HepG2 (cell line): Measurements from ENCODE around the gene POLR1C. TPM values are rescaled to one million over a fixed set of nuclear protein-coding genes. Genes with fewer than 3 reads are reported as not detected.

ENCODE experiments used
- BORCS8-MEF2B ChIP-seq: sonication (generic); formaldehyde crosslinking; IDR thresholded peaks from 2 replicates; pipeline ENCODE4 v1.8.0; 2022; ENCODE audit warnings: mild to moderate bottlenecking, missing genetic modification reagents
- CCDC6 ChIP-seq: sonication (generic); formaldehyde crosslinking; IDR thresholded peaks from 2 replicates; pipeline ENCODE4 v1.8.1; 2022; ENCODE audit warnings: mild to moderate bottlenecking, missing genetic modification reagents, moderate library complexity
- EED ChIP-seq: sonication (generic); formaldehyde crosslinking; IDR thresholded peaks from 2 replicates; pipeline ENCODE4 v1.5.0; 2020; ENCODE audit warnings: mild to moderate bottlenecking, missing genetic modification reagents
- JDP2 ChIP-seq: sonication (generic); formaldehyde crosslinking; IDR thresholded peaks from 2 replicates; pipeline ENCODE4 v1.8.1; 2022; ENCODE audit warnings: missing genetic modification reagents, borderline replicate concordance
- MBD4 ChIP-seq: IDR thresholded peaks from 2 replicates; pipeline ENCODE4 v1.6.1; 2012; ENCODE audit warnings: low read length, inconsistent platforms, borderline replicate concordance
- MIER3 ChIP-seq: IDR thresholded peaks from 2 replicates; pipeline ENCODE4 v1.6.1; 2016; ENCODE audit warnings: missing compliant biosample characterization, borderline replicate concordance
- MYNN ChIP-seq: sonication (generic); formaldehyde crosslinking; IDR thresholded peaks from 2 replicates; pipeline ENCODE4 v1.4.0; 2020; ENCODE audit warnings: mild to moderate bottlenecking, low read depth, missing genetic modification reagents
- NCOR1 ChIP-seq: fragments of 200-600 bp; sonication (generic); IDR thresholded peaks from 2 replicates; pipeline ENCODE4 v1.7.0; 2017; ENCODE audit warnings: antibody characterized with exemption, low read length, borderline replicate concordance
- NFRKB ChIP-seq: fragments of 450-650 bp; IDR thresholded peaks from 2 replicates; pipeline ENCODE4 v1.6.1; 2017
- NR1H2 ChIP-seq: sonication (generic); formaldehyde crosslinking; IDR thresholded peaks from 2 replicates; pipeline ENCODE4 v1.8.1; 2022; ENCODE audit warnings: low read depth, missing genetic modification reagents, borderline replicate concordance
- PHF8 ChIP-seq: sonication (generic); formaldehyde crosslinking; IDR thresholded peaks from 2 replicates; pipeline ENCODE4 v1.5.0; 2020; ENCODE audit warnings: missing genetic modification reagents
- PITX1 ChIP-seq: sonication (generic); formaldehyde crosslinking; IDR thresholded peaks from 2 replicates; pipeline ENCODE4 v1.5.1; 2020; ENCODE audit warnings: mild to moderate bottlenecking, missing genetic modification reagents
- ZFP1 ChIP-seq: IDR thresholded peaks from 2 replicates; pipeline ENCODE4 v1.6.1; 2016
- ZNF225 ChIP-seq: sonication (generic); formaldehyde crosslinking; IDR thresholded peaks from 2 replicates; pipeline ENCODE4 v1.4.0; 2020; ENCODE audit warnings: mild to moderate bottlenecking, missing genetic modification reagents
- ZNF317 ChIP-seq: sonication (generic); formaldehyde crosslinking; IDR thresholded peaks from 2 replicates; pipeline ENCODE4 v1.5.0; 2020; ENCODE audit warnings: mild to moderate bottlenecking, missing genetic modification reagents
- ZNF383 ChIP-seq: sonication (generic); formaldehyde crosslinking; IDR thresholded peaks from 2 replicates; pipeline ENCODE4 v1.4.0; 2020; ENCODE audit warnings: missing genetic modification reagents, mild to moderate bottlenecking, borderline replicate concordance
- ZNF724P ChIP-seq: sonication (generic); formaldehyde crosslinking; IDR thresholded peaks from 2 replicates; pipeline ENCODE4 v1.8.0; 2022; ENCODE audit warnings: missing genetic modification reagents, borderline replicate concordance
- ZNF749 ChIP-seq: sonication (generic); formaldehyde crosslinking; IDR thresholded peaks from 2 replicates; pipeline ENCODE4 v1.8.0; 2022; ENCODE audit warnings: mild to moderate bottlenecking, missing genetic modification reagents, moderate library complexity, borderline replicate concordance
- ZNF770 ChIP-seq: sonication (generic); formaldehyde crosslinking; IDR thresholded peaks from 2 replicates; pipeline ENCODE4 v1.5.0; 2020; ENCODE audit warnings: mild to moderate bottlenecking, missing genetic modification reagents
- polyA plus RNA-seq, 8 experiments: library from polyadenylated mRNA; depleted of rRNA in 3 of 8; stranded (reverse) in 7 of 8; unstranded in 1 of 8; fragments of >200 nt; fragmentation: Illumina TruSeq in 4 of 8; extraction: Trizol in 4 of 8; gene quantifications; 2 replicates each; pipeline versions ENCODE4 v1.2.1 to v1.2.3, GENCODE V29; 2011 to 2016; ENCODE audit warnings: low read depth in 4 of 8, missing spikeins in 1 of 8, mixed read lengths in 1 of 8; ENCODE audit not compliant: insufficient read depth in 1 of 8
- total RNA-seq, 5 experiments: library from RNA; depleted of rRNA; stranded (reverse); fragments of >200 nt; fragmentation: Illumina TruSeq; extraction: Trizol; gene quantifications; 2 replicates each; pipeline ENCODE4 v1.2.3, GENCODE V29; 2016; ENCODE audit warnings: low read depth in 1 of 5
- TF ChIP-seq, protein P1 (sequence below): IDR thresholded peaks from 2 replicates; pipeline ENCODE4 v1.6.1; 2016
- TF ChIP-seq, protein P2 (sequence below), 2 experiments: sonication (generic) in 1 of 2; formaldehyde crosslinking in 1 of 2; IDR thresholded peaks; 2 replicates each; pipeline versions ENCODE4 v1.4.0 to v1.6.1; 2018 to 2020; ENCODE audit warnings: missing genetic modification reagents in 2 of 2, borderline replicate concordance in 1 of 2, low read depth in 1 of 2, mild to moderate bottlenecking in 1 of 2, missing biosample characterization in 1 of 2
- TF ChIP-seq, protein P3 (sequence below): sonication (generic); formaldehyde crosslinking; IDR thresholded peaks from 2 replicates; pipeline ENCODE4 v1.8.1; 2023; ENCODE audit warnings: mild to moderate bottlenecking, missing genetic modification reagents

POLR1C gene
- total and polyA plus RNA-seq, 2 of the 13 experiments (the other 11 are each of a cell fraction or from before 2014, with no cell fraction given): 62.6 to 72.2 TPM

GRCh38 chr6:43509984-43510826 lies 6.7 kb upstream of the POLR1C start, which contains the start of gene LRRC73 (continued):
- TF ChIP-seq BORCS8-MEF2B (CRISPR knock-in tag): peak; percentile 88; the same call in 1 of the 2 replicates
- TF ChIP-seq EED (CRISPR knock-in tag): peak; percentile 82; the same call in 1 of the 2 replicates
- TF ChIP-seq MYNN (CRISPR knock-in tag): no peak
- peak; percentile 70 for TF ChIP-seq ZNF225
- TF ChIP-seq ZNF317 (CRISPR knock-in tag): no peak
- TF ChIP-seq, protein P1, sequence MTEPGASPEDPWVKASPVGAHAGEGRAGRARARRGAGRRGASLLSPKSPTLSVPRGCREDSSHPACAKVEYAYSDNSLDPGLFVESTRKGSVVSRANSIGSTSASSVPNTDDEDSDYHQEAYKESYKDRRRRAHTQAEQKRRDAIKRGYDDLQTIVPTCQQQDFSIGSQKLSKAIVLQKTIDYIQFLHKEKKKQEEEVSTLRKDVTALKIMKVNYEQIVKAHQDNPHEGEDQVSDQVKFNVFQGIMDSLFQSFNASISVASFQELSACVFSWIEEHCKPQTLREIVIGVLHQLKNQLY (CRISPR knock-in tag): no peak
- TF ChIP-seq, protein P2, sequence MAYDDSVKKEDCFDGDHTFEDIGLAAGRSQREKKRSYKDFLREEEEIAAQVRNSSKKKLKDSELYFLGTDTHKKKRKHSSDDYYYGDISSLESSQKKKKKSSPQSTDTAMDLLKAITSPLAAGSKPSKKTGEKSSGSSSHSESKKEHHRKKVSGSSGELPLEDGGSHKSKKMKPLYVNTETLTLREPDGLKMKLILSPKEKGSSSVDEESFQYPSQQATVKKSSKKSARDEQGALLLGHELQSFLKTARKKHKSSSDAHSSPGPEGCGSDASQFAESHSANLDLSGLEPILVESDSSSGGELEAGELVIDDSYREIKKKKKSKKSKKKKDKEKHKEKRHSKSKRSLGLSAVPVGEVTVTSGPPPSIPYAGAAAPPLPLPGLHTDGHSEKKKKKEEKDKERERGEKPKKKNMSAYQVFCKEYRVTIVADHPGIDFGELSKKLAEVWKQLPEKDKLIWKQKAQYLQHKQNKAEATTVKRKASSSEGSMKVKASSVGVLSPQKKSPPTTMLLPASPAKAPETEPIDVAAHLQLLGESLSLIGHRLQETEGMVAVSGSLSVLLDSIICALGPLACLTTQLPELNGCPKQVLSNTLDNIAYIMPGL (CRISPR knock-in tag; IDR thresholded peaks at IDR 0.05; ENCODE audit: borderline replicate concordance in 1 of 2, low read depth in 1 of 2): peak in 1 of 2 experiments; percentile 51; a peak in 2 of 4 replicates
- TF ChIP-seq PHF8 (CRISPR knock-in tag): no peak; the same call in 1 of the 2 replicates
- TF ChIP-seq NFRKB: no peak
- no peak for TF ChIP-seq ZFP1 (CRISPR knock-in tag)
- no peak for TF ChIP-seq ZNF770 (CRISPR knock-in tag)
- no peak for TF ChIP-seq NCOR1
- 0 out of 2 replicates have a peak, but pooled peaks have one; percentile 8 for TF ChIP-seq ZNF749 (CRISPR knock-in tag)
- TF ChIP-seq ZNF724P (CRISPR knock-in tag): no peak; the same call in 1 of the 2 replicates
- TF ChIP-seq CCDC6 (CRISPR knock-in tag): peak; percentile 51; the same call in 1 of the 2 replicates
- TF ChIP-seq NR1H2 (CRISPR knock-in tag): no peak
- no peak for TF ChIP-seq MIER3 (CRISPR knock-in tag)
- no peak for TF ChIP-seq JDP2 (CRISPR knock-in tag)
- no peak for TF ChIP-seq PITX1
- TF ChIP-seq MBD4: no peak
- no peak for TF ChIP-seq ZNF383 (CRISPR knock-in tag)
- TF ChIP-seq, protein P3, sequence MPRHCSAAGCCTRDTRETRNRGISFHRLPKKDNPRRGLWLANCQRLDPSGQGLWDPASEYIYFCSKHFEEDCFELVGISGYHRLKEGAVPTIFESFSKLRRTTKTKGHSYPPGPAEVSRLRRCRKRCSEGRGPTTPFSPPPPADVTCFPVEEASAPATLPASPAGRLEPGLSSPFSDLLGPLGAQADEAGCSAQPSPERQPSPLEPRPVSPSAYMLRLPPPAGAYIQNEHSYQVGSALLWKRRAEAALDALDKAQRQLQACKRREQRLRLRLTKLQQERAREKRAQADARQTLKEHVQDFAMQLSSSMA (CRISPR knock-in tag): no peak
